NCI-H1105 (cell line): ENCODE data around the gene DRC3.
"Not testable (repeated sequence)": the region's sequence is repeated elsewhere in the genome, so short reads cannot be mapped to it uniquely, and the experiment has no call there.

Source experiments
- DNase-seq: peaks from one replicate; lab custom pipeline; 2025; lab: John Stamatoyannopoulos, UW

The DRC3 gene, protein sequence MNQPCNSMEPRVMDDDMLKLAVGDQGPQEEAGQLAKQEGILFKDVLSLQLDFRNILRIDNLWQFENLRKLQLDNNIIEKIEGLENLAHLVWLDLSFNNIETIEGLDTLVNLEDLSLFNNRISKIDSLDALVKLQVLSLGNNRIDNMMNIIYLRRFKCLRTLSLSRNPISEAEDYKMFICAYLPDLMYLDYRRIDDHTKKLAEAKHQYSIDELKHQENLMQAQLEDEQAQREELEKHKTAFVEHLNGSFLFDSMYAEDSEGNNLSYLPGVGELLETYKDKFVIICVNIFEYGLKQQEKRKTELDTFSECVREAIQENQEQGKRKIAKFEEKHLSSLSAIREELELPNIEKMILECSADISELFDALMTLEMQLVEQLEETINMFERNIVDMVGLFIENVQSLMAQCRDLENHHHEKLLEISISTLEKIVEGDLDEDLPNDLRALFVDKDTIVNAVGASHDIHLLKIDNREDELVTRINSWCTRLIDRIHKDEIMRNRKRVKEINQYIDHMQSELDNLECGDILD

GRCh38 chr17:17972126-17972951 is at the start of gene DRC3, which contains the start of gene TOM1L2:
Gene DRC3, plus strand, starts transcription at chr17:17972862. Its CDS starts 4,737 bp downstream, at chr17:17977599.
Gene TOM1L2, minus strand, starts transcription at chr17:17972400. Its CDS starts 87 bp downstream, at chr17:17972313.
- peak; percentile 100 for DNase-seq

GRCh38 chr17:17924131-17924856 is 48.4 kb upstream of the DRC3 start:
- no peak for DNase-seq

DNA sequence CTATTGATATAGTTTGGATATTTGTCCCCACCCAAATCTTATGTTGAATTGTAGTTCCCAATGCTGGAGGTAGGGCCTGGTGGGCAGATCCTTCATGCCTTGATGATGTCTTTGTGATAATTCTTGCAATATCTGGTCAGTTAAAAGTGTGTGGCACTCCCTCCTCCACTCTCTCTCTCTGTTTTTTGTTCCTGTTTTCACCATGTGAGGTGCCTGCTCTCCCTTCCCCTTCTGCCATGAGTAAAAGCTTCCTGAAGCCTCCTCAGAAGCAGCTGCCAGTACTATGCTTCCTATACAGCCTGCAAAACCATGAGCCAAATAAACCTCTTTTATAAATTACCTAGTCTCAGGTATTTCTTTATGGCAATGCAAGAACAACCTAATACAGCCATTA is 47.8 kb upstream of the DRC3 start:
- no peak for DNase-seq

DNA sequence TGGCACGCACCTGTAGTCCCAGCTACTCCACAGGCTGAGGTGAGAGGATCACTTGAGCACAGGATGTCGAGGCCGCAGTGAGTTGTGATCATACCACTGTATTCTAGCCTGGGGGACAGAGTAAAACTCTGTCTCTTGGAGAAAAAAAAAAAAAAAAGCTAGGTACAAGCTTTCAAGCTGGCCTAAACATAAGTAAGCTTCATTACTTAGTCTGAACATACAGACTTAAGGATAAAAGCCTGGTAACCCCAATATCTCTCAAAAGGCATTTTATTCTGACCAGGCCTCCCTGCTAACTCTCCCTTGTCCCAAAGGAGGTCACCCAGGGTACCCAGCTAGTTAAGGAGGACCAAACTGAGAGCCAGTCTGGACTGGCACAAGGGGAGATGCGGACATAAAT is 46.6 kb upstream of the DRC3 start:
- DNase-seq: no peak

- DNase-seq: no peak
These were observed 45.7 kb upstream of the DRC3 start for GRCh38 chr17:17926840-17927449.

GRCh38 chr17:17928398-17929287 is 44.0 kb upstream of the DRC3 start:
- DNase-seq: no peak

DNA sequence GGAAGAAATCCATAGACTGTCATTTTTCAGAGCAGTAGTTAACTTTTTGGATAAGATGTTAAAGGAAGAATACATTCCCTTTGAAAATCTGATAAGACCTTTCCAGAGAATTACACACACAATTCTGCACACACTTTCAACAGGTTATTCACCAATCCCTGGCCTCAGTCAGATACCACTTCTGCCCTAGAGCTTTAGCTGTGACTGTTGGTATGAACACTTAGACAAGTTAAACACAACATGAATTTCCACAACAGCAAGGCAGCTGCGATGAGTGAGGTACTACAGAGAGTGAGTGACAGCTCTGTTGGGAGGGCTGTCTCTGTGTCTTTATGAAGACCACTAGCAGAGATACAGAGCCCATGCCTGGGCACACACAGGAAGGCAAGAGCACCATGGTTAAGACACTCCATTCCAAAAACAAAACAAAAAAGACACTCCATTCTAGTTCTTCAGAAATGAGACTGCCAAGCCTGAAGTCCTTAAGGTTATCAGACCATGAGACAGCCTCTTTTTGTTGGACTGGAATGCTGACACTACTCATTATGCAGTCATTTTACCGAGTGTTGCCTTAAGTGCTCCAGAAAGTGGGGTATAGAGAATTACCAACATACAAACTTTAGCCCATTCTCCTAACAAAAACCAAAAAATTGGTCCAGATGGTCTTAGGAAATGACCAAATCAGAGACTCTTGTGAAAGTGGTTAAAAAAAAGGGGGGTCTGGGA is 42.8 kb upstream of the DRC3 start:
- DNase-seq: no peak

DNA sequence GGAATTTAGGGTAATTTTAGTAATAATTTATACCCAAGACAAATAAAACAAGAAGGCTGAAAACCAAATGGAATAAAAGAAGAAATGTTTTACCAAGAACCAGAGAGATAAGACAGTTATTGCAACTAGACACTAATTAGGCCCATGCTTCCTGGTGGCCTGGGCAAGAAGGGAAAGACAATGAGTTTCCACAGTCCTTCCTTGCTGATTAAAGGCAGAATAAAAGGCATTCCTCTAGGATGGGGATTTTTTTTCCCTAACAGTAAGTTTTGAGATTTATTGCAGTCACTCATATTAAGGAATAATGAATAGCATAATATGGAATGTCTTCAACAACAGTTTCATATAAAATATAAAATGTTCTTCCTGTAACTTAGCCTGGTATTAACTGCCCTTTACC is 42.0 kb upstream of the DRC3 start:
- DNase-seq: no peak

DNA sequence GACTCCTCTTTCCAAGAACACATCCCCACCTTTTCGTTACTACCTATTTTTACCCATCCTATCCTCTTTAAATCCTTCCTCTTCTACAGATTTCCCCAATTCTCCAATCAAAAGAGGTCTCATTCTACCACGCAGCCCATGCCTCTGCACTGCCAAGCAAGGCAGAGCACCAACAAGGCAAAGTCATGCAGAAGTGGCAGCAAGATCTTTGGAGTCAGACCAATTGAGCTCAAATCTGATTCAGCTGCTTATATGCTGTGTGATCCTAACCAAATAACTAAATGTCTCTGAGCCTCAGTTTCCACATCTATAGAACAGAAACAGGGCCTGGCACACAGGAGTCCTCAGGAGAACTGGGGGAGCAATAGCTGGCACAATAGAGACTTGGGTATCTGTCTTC is 41.5 kb upstream of the DRC3 start:
- DNase-seq: no peak

- DNase-seq: no peak
These were observed 38.9 kb upstream of the DRC3 start for GRCh38 chr17:17933775-17934174.

- no peak for DNase-seq
These were observed 38.4 kb upstream of the DRC3 start for GRCh38 chr17:17934214-17934613.

- DNase-seq: no peak
These were observed 37.9 kb upstream of the DRC3 start for GRCh38 chr17:17934806-17935205.

GRCh38 chr17:17935321-17936271 is 37.1 kb upstream of the DRC3 start:
- DNase-seq: no peak

- no peak for DNase-seq
These were observed 35.3 kb upstream of the DRC3 start for GRCh38 chr17:17937201-17937853.

- DNase-seq: no peak
These were observed 34.7 kb upstream of the DRC3 start for GRCh38 chr17:17937958-17938357.

DNA sequence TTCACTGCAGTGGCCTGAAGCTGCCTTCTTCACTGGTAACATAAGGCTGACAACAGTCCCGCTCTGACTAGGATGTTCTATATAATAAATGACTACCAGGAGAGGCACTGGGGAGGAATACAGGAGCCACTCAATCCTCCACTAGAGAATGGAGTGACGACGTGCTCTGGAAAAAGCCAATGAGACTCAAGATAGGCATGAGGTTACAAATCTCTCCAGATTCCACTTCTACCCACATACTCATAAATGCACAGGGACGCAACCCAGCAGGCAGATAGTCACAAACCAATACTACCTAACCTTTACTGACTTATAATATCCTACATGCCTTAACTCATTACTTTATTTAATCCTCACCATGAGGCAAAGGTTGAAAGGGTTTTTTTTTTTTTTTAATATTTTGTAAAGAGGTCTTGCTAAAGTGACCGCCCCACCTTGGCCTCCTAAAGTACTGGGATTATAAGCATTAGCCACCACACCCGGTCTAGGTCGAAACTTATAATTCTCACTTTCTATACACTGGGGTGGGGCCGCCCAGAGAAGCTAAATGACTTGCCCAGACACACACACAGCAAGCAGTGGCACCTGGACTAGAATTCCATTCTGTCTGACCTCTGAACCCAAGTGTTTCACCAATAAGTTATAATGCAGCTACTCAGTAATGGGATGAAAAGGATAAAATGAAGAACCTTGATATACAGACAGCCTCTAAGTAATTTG is 34.1 kb upstream of the DRC3 start:
- DNase-seq: no peak

DNA sequence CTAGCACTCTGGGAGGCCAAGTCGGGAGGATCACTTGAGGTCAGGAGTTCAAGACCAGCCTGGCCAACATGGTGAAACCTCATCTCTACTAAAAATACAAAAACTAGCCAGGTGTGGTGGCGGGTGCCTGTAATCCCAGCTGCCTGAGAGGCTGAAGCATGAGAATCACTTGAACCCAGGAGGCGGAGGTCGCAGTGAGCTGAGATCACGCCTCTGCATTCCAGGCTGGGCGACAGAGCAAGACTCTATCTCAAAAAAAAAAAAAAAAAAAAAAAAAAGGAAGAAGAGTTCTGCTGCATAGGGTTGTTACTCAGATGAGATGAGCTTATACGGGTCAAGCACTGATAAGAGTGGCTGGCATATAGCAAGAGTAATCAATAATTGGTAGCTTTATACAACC is 32.7 kb upstream of the DRC3 start:
- not testable (repeated sequence) for DNase-seq
